Activated CD8-positive, alpha-beta memory T cell treated with anti-CD3 and anti-CD28 coated beads for 4 hours (primary cell): ENCODE measurements around the gene HIPK3.
"Not testable (repeated sequence)": the region's sequence is repeated elsewhere in the genome, so short reads cannot be mapped to it uniquely, and the experiment has no call there.

ENCODE experiments used
- DNase-seq, 2 donors: peaks; one replicate each; pipeline ENCODE4 v3.0.0-alpha.2; 2020; ENCODE audit warnings: low read depth in 2 of 2

The HIPK3 gene

DNA sequence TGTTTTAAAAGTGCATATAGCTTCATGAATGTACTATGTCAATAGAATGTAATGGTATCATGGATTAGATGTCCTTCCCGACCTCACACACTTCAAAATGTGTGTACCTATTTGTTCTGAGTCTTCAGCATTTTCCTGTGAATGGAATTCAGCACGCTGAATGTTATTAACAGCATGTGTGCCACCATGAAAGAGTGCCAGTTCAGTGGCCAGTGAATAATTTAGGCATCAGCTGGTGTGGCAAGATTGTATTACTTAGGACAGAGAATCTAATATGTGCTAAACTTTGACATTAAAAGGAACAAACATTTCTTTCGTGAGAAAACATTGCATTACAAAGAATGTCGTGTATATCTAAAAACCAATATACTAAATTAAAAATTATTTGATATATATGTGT lies 46.4 kb downstream of the HIPK3 start:
- no peak for DNase-seq

- not testable (repeated sequence) for DNase-seq
Observed at GRCh38 chr11:33306821-33307220, 49.6 kb downstream of the HIPK3 start.

DNA sequence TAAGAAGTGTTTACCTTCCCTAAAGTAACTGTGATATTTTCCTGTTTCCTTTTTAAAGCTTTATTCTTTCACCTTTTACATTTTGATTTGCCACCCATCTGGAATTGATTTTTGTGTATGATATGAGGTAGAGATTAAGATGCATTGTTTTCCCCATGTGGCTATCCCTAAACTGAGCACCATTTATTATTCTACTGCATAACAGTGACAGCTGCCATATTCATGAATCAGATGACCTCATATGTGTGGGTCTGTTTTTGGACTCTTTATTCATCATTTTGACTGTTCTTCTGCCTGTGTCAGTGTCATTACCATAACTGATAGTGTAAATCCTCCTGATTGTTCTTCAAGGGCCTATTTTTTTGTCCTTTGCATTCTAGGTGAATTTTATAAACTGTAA lies 50.8 kb downstream of the HIPK3 start:
- DNase-seq, result no peak

DNA sequence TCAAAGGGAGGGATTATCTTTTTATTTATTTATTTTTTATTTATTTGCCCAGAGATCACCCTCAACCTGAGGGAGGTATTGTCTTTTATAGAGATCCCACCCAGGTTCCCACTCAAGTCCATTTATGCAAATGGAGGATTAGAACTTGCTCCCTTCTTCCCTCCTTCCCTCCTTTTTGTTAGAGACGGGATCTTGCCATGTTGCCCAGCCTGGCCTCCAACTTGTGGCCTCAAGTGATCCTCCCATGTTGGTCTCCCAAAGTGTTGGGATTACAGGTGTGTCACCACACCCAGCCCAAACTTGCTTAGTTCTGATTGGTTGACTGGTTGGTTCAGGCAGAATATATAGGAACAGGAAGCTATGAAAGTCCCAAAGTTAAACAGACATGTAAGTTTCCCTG lies 51.9 kb downstream of the HIPK3 start:
- no peak for DNase-seq

DNA sequence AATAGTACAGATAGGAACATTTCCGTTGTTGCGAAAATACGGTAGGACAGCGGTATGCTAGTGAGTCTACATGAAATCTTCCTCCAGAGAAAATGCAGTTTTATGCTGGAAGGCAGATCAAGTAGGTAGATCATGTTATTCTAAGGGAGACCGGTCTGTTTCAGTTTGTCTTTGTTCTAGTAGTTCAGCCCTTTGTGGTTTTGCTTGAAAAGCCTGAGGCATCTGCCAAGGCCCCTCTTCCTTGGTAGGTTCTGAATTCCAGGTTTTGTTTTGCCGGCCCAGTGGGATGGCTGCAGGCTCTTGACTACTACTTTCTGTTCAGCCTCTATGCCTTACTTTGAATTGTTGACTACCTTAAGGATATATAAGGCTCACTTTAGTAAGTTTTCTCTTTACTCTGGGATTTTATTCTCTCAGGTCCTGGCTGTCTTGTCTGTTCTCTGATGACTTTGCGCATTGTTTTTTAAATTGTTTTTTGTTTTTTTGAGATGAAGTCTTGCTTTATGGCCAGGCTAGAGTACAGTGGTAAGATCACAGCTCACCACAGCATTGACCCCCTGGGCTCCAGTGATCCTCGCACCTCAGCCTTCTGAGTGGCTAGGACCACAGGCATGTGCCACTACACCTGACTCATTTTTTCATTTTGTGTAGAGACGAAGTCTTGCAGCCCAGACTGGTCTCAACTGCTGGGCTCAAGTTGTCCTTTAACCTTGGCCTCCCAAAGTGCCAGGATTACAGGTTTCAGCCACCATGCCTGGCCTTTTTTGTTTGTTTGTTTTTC lies 53.7 kb downstream of the HIPK3 start:
- no peak for DNase-seq

- DNase-seq, result no peak
Observed at GRCh38 chr11:33311680-33312079, 54.5 kb downstream of the HIPK3 start.

GRCh38 chr11:33315822-33316221 lies 58.6 kb downstream of the HIPK3 start:
- DNase-seq, result no peak

- DNase-seq, result no peak
Observed at GRCh38 chr11:33317662-33318061, 60.5 kb downstream of the HIPK3 start.

DNA sequence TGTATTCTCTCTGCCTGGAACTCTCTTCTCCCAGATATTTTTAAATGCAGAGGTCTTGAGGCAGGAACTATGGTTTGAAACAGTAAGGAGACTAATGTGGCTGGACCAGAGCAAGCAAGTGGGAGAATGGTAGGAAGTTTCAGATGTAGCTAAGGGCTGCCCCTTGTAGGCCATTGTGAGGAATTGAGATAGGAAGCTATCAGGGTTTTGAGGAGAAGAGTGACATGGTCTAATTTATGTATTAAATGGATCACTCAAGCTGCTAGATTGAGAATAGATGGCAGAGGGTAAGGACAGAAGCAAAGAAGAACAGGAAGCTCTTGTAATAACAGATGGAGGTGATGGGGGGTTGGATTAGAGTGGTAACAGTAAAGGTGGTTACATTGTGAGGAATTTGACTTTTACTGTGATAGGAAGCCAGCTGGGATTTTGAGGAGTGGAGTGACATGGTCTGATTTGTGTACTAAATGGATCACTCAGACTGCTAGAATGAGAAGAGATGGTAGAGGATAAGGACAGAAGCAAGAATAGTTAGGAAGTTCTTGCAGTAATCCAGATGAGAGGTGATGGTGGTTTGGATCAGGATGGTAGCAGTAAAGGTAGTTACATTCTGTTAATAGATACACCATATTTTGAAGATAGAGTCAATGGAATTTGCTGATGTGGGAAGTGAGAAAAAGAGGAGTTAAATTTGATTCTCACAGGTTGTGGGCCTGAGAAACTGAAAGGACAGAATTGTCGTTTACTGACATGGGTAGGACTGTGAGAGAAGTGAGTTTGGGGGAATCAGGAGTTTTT lies 63.0 kb downstream of the HIPK3 start:
- DNase-seq, result no peak

DNA sequence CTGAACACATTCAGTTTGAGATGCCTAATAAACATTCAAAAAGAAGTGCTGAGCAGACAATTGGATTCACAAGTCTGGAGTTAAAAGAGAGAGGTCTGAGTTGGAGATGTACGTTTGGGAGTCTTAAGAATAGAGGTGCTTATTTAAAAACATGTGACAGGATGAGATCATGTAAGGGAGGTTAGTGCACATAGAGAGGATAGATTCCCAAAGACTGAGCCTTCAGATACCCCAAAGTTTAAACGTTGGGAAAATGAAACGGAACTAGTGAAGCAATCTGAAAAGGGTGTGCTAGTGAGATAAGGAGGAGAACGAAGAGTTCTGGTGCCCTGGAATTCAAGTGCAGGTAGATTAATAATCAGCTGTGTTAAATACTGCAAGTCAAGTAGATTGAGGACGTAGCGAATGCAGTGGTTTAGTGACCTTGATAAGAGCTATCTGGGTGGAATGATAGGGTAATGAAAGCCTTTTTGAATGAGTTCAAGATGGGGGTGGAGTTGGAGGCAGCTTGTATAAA lies 63.7 kb downstream of the HIPK3 start:
- DNase-seq, result no peak

- no peak for DNase-seq
Observed at GRCh38 chr11:33321422-33321821, 64.2 kb downstream of the HIPK3 start.

GRCh38 chr11:33323421-33323820 lies 66.2 kb downstream of the HIPK3 start:
- DNase-seq, result no peak

DNA sequence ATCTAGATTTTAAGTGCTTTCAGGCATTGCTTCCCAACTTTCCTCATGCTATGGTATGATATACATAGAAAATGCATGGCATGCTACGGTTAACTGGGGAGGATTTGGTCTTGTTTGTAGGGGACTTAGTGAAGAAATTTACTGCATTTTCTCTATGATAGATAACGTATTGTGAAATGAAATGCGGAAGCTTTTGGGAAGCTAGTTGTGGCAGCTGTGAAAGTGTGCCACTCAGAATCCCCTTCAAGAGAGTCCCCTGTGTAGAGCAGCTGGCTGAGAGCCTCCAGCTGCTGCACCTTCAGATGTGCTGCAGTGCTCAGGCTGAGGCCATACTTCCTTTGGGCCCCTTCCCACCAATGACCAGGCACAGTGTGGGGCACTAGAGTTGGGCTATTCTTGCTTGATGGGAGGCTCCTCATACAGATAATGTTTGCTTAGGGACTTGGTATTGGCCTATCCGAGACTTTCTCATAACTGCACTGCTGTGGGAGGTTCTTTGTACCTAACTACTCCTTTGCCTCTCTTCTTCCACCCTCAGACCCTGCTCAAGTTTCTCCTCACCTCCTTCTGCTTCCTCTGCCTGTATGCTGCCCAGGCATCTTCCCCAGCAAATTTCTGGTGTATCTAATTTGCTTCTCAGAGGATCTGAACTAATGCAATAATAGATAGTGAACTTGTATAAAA lies 67.3 kb downstream of the HIPK3 start:
- no peak for DNase-seq

DNA sequence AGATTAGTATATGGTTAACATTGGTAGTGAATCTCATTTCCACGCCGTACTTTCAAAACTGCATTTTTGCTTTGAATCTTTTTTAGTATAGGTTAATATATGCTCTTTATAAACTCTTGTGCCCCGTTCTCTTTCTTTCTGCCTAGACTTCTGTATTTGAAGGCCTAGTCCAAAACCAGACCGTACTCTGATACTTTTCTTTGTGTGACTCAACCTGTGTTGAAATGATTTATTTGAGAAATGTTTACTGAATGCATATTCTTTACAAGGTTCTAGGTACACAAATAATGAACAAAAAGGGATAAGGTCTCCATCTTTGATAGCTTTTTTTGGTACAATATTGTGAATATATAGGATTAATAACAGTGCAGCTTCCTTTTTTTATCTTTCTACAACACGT lies 68.3 kb downstream of the HIPK3 start:
- DNase-seq, result no peak

GRCh38 chr11:33329705-33330329 lies 72.6 kb downstream of the HIPK3 start:
- peak; percentile 6 to 19 for DNase-seq

- no peak for DNase-seq
Observed at GRCh38 chr11:33333816-33334215, 76.6 kb downstream of the HIPK3 start.

- DNase-seq, result no peak
Observed at GRCh38 chr11:33334627-33335026, 77.4 kb downstream of the HIPK3 start.

- no peak for DNase-seq
Observed at GRCh38 chr11:33339247-33339646, 82.1 kb downstream of the HIPK3 start.

- no peak for DNase-seq
Observed at GRCh38 chr11:33344611-33345010, 87.4 kb downstream of the HIPK3 start.

- DNase-seq, result no peak
Observed at GRCh38 chr11:33347490-33348125, 90.4 kb downstream of the HIPK3 start.

GRCh38 chr11:33350287-33350686 lies 93.1 kb downstream of the HIPK3 start:
- no peak for DNase-seq
